NCI-H226 (cell line): ENCODE results near the gene ASB4.

Experiments used
- DNase-seq: peaks from one replicate; pipeline ENCODE4 v3.0.0-alpha.2; 2015

The ASB4 gene

DNA sequence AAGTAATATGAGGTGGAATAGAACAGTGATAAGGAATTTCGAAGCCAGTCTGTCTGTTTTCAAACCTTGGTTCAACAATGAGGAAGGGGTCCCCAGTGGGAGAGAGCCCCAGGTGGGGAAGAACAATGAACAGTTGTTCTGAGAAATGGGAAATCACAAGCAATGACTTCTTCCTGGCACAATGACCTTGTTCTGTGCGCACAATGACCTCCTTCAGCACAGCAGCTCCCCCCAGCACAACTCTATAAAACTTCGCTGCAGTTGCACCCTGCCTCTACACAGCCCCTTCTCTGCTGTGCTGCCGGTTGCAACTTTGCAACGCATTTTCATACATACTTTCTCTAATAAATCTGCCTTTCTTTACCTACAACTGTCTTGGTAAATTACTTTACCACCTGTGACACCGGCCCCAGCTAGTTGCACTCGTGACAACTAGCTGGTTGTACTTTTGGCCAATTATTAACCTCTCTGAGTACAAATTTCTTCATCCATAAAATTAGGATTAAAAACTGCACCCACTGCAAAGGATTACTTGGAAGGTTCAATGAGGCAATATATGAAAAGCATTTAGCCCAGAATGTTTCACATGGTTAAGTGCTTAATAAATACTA lies 40.5 kb downstream of the ASB4 start:
- DNase-seq: no peak

GRCh38 chr7:95527033-95527775 lies 41.5 kb downstream of the ASB4 start:
- DNase-seq: peak; percentile 14

- DNase-seq: no peak
Observed at GRCh38 chr7:95527776-95528250, 42.1 kb downstream of the ASB4 start.

DNA sequence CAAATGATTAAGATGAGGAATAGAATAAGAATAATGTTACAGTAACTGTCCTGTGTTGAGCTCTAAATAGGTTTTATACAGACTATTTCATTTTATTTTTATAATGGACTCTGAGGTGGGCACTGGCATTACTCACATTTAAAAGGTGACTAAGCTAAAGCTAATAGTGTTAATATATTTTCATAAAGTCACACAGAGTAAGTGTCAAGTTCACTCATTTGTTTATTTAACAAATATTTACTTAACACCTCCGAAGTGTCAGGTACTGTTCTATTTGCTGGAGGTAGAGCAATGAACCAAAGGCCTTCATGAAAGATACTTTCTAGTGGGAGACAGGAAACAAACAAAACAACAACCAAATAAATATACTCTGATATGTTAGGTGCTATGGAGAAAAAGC lies 44.0 kb downstream of the ASB4 start:
- no peak for DNase-seq

DNA sequence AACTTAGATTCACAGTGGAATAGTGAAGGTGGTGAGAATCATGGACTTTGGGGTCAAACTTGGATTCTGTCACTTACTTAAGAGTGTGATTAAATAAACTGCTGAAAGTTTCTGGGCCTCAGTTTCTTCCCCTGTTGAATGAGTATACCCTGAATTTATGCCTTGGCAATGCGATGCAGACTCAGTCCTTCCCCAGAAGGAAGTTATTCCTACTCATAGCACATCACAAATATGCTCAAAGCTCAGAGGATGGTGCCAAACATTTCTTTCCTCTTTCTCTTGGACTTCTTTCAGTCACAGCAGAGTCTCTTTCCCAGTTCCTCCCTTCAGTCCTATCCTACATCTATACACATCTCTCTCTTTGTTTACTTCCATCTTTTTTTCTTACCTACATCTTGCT lies 45.1 kb downstream of the ASB4 start:
- DNase-seq: no peak

DNA sequence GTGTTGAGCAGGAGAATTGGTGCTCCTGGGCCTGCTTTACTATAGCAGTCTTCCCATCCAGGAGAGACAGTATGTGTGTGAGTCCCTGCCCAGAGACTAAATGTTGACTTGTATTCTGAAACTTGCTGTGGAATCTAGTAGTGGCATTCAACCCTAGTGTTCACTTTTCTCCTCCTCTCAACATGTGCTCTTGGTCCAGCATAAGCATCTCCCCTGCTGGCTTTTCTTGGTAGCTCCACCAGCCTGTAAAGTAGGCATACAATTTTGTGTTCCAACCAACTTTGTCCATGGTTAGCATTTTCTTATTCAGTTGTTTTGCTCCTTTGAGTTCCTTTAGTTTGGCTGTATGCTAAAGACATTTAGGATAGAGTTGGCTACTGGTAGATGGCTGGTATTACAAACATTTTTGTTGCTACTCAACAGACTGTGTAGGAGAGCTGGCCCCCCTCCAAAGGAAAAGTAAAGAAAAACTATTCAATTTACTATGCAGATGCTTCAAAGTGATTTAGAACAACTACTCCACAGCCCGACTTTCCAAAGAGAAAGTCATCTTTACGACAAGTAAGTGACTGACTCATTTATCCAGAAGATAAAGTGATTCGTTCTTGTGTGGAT lies 46.0 kb downstream of the ASB4 start:
- no peak for DNase-seq

GRCh38 chr7:95534796-95535195 lies 49.1 kb downstream of the ASB4 start:
- DNase-seq: no peak

- DNase-seq: no peak
Observed at GRCh38 chr7:95535662-95536061, 49.9 kb downstream of the ASB4 start.

DNA sequence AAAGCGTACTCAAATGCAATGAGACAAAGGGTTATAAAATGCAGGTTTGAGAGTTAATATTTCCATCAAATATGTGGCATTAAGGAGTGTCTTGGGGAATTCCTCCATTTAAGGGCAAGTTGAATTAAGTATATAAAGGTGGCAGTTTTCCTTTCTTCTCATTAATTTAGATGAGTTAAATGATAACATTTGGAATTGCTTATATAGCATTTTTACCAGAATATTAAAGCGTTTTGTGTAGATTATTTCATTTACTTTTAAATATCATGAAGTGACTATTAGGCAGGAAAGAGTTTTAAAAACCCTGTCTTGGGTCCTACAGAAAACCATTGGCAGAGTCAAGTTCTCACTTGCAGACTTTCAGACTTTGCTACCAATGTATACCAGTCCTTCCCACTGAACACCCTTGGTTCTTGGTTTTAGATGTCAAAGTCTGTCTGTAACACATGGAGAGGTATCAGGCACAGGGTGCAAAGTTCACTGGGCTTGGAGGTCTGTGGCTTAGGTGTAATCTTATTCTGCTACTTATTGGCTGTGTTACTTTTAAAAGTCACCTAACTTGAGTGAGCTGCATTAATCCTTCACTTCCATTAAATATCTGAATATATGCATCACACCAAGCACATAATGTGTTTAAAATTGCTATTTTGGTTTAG lies 51.0 kb downstream of the ASB4 start:
- no peak for DNase-seq

GRCh38 chr7:95537468-95537867 lies 51.7 kb downstream of the ASB4 start:
- no peak for DNase-seq

DNA sequence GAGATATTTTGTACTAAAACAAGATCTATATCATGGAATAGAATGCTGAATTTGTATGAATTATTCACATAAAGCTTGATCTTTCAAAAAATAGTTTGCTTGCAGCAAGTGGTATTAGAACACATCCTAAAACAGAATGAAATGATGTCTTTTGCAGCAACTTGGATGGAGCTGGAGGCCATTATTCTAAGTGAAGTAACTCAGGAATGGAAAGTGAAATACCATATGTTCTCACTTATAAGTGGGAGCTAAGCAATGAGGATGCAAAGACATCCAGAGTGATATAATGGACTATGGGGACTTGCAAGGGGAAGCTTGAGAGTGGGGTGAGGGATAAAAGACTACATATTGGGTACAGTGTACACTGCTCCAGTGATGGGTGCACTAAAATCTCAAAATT lies 53.7 kb downstream of the ASB4 start:
- no peak for DNase-seq

DNA sequence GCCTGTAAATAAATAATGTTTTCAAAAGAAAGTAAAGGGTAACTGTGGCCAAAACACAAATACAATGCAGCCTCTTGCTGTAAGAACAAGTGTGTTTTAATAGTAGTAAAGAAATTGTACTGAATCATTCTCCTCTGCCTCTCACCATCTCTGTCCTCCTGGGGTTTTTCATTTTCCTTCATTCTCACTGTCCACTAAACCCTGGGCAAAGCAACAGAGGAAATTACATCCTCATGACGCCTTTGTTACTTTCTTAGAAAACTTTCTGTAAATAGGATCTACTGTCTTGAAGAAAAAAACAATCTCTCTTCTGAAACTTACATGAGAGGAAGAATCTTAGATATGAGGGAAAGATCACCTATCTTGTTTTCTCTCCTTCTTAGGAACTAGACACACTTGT lies 54.6 kb downstream of the ASB4 start:
- DNase-seq: no peak

DNA sequence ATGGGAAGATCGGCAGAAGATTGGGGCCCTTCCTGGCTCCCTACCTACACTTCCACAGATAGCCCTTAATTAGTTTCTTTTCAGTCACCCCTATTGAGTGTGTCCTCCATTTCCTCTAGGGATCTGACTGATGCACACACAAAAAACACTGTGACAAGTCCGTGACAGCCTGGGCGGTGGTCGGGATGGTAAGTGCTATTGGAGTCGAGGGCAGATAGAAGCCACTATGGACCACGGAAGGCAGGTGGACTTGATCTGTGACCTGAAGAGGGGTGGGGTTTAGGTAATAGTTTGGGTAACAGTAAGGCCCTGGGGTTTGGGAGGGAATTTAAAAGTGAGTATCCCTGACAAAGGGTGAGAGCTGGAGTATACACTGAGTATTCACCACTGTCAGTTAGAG lies 57.6 kb downstream of the ASB4 start:
- no peak for DNase-seq

DNA sequence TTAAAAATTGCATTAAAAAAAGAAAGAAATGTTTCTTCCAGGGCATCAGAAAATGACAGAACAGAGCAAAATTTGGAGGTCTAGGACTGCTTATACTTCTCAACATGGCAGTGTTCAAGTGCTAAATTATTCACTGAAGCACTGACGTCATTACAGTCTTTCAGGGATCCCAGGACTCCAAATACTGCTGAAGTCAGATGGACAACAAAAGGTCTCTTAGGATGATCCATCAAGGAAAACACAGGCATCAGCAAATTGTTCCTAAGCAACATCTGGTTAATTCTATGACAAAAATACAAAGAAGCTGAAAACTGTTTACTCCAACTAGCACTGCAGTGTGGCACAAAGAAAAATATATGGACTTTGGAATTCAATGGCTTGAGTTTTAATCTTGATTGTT lies 58.4 kb downstream of the ASB4 start:
- DNase-seq: no peak

DNA sequence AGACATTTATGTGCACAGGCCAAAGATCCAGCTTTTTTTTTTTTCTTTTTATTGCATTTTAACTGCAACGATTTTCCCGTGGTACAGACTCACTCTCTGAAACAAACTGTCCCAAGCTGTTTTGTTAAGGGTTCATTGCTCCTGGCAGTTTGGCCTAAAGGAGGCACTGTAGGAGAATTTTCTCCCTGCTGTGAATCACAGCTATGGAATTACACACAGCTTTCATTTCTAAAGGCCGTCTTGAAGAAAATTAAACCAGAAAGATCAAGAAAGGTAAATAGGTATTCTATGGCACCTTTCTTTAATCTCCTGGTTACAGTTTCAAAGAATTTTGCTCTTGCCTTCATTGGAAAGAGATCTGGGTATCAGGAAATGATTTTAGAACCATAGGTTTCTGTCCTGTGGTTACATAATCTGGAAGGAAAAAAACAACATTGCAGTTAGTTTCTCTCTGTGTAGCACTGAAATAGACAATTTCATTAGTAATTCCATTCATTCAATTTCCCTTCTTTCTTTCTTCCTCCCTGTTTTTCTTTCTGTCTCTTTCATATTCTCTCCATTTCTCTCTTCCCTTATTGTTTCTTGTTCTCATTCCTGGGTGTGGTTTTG lies 59.4 kb downstream of the ASB4 start:
- peak; percentile 33 for DNase-seq

- DNase-seq: no peak
Observed at GRCh38 chr7:95545673-95546072, 59.9 kb downstream of the ASB4 start.

DNA sequence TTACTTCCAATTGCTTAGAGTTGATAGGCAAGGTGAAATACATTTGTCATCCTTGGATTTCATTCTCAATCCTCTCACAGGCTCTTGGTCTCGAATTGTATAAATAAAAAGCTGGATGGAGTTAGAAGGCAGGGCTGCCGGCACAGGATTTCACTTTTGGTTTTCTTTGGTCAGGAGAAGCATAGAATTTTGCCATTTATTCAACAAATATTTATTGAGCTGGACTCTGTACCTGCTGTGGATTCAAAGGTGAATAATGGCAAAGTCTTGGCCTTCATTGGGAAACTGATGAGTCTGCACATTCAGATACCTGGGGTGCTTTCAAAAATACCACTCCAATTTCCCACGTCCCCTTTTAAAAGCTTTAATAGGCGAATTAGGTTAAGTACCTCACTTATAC lies 60.9 kb downstream of the ASB4 start:
- no peak for DNase-seq

DNA sequence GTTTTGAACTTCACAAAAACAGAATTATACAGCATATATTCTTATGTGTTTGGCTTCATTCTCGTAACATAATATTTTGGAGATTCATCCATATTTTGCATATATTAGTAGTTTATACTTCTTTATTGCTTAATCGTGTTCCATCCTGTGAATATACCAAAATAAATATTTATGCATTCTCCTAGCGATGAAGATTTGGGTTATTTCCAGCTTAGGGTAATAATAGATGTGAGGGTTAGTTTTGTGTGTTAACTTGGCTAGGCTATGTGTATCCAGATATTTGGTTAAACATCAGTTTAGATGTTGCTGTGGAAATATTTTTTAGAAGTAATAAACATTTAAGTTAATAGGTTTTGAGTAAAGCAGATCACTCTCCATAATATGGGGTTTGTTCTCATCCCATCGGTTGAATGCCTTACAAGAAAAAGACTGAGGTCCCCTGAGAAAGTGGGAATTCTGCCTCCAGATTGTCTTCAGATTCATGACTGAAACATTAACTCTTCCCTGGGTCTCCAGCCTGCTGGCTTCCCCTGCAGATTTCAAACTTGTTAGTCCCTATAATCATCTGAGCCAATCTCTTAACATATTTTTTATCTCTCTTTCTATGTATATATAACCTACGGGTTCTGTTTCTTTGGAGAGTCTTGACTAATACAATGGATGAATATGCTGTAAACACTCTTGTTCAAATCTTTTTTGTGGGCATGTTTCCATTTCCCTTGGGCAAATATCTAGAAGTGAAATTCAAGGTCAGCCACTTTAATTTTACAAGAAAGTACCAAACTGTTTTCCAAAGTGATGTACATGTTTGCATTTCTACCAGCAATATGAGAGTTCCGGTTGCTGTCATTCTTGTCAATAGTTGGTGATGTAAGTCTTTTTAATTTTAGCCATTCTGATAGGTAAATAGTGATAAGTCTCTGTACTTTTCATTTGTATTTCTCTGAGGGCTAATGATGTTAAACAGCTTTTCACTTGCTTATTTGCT lies 61.9 kb downstream of the ASB4 start:
- no peak for DNase-seq

DNA sequence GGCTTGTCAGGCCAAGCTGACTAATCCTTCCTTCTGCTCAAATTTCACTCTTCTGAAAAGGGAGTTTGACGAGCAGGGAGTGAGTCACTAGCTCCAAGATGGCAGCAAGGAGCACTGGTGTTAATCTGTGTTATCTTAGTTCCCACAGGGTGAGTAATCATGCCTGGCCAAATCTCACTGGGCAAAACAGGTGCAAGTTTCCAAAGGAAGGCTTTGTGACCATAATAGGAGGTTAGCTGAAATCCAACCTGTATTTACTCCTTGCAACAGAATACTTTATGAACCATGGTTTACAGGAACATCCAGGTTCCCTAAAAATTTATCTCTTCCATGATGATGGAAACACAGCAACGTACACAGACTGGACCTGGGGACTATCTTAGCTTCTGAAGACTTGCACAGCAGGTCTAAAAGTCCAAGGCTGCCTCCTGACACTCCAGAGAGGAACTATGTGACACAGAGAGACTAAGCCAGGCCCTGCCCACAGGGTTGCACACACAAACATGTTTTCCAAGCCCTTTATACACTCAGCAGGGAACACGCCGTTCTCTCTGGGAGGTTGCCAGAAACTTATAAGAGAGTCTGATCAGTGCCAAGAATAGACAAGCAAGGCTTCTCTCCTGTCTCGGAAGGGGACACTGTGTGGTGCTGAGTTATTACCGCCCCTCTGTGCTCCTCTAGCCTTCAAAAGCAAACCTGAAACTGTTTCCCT lies 64.2 kb downstream of the ASB4 start:
- DNase-seq: peak; percentile 91

GRCh38 chr7:95550546-95550945 lies 64.8 kb downstream of the ASB4 start:
- no peak for DNase-seq
